CD4-positive, alpha-beta T cell treated with Interleukin-15 for 4 hours (primary cell): ENCODE measurements around the gene MPC1.
"Not testable (repeated sequence)": the region's sequence is repeated elsewhere in the genome, so short reads cannot be mapped to it uniquely, and the experiment has no call there.

ENCODE experiments used
- DNase-seq: peaks from one replicate; pipeline ENCODE4 v3.0.0-alpha.2; 2020; ENCODE audit warnings: low spot score

Gene MPC1

DNA sequence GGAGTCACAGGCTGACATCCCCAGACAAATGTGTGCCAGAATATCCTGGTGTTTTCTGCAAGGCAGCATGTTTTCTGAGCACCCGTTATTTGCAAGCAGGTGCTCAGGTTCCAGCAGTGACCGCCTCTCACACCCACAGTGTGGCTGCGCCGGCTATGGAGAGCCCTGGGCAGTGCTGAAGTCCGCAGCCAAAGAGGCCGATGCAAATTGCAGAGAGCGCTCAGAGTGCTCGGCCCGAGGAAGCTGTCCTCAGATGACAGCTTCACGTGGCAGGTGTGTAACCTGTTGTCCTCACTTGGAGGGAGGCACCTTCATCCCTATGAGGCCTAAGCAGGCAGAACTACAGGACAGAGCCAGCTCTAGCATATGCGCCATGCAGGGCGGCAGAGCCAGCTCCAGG, 23.5 kb upstream of the MPC1 start:
- no peak for DNase-seq

GRCh38 chr6:166405386-166405785, 22.6 kb upstream of the MPC1 start:
- DNase-seq: no peak

- DNase-seq: no peak
Measured at GRCh38 chr6:166402582-166403277, 20.0 kb upstream of the MPC1 start.

GRCh38 chr6:166400649-166401250, 18.0 kb upstream of the MPC1 start:
- DNase-seq: peak; percentile 63

DNA sequence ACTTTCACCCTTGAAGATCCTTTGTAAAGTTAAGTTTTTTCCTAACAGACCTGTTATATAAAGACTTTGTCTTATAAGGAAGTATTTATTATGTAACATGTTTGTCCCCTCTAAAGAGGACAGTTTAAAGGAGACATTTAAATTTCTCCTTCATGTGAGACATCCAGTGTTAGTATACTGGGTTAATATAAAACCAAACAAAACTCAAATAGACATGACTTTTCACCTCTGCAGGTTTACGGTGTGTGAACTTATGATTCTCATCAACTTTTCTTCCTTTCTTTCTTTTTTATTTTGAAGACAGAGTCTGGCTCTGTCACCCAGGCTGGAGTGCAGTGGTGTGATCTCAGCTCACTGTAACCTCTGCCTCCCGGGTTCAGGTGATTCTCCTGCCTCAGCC, 17.4 kb upstream of the MPC1 start:
- no peak for DNase-seq

DNA sequence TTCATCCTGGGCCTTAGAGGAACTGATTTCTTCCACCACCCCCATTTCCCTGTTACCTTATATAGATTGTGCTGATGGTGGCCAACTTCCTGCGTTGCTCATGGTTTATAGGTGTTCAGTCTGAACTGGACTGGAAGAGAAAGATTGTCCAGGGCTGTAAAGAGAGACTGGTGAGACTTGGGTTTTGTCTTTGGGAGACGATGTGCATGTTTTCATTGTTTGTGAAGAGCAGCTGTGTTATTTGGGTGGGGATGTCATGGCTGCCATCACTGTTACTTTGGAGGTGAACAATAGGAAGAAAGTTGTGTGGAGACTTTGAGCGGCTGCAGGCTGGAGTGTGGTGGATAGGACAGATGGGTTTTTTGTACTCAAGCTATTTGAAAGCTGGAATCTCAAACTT, 15.6 kb upstream of the MPC1 start:
- no peak for DNase-seq

GRCh38 chr6:166397849-166398248, 15.1 kb upstream of the MPC1 start:
- no peak for DNase-seq

DNA sequence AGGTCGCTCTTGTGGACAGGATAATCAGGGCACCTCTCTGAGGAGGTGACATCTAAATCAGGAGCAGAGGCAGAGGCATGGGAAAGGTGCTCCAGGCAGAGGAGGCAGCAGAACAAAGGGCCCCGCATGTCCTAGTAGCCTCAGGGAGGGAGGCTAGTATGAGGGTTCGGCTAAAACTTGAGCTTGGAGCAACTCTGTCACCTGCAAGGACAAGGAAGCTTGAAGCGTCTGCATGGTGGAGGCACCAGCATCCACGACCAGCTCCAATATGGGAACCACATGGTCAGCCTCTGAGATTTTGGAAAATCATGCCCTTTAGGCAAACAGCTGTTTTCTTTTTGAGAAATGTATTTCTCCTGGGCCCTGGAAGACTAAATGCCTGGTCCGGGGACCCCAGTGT, 13.0 kb upstream of the MPC1 start:
- DNase-seq: no peak

DNA sequence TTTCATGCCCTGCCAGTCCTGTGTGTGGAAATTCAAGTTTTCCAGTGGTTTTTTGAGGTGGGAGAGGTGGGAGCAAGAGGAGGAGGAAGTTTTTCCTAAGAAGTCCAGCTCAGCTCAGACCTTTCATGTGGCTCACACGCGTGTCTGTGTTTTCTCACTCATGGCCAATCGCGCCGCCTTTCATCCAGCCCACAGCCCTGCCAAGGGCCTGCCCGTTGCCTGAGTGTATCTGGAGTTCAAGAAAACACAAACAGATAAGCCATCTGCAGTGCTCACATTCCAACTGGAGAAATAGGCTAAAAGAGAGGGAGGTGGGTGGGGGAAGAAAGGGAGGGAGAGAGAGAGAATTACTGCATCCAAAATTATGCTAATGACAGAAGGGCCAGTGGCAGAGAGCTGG, 12.6 kb upstream of the MPC1 start:
- DNase-seq: no peak

- DNase-seq: no peak
Measured at GRCh38 chr6:166394036-166394892, 11.5 kb upstream of the MPC1 start.

- no peak for DNase-seq
Measured at GRCh38 chr6:166393535-166393823, 10.7 kb upstream of the MPC1 start.

DNA sequence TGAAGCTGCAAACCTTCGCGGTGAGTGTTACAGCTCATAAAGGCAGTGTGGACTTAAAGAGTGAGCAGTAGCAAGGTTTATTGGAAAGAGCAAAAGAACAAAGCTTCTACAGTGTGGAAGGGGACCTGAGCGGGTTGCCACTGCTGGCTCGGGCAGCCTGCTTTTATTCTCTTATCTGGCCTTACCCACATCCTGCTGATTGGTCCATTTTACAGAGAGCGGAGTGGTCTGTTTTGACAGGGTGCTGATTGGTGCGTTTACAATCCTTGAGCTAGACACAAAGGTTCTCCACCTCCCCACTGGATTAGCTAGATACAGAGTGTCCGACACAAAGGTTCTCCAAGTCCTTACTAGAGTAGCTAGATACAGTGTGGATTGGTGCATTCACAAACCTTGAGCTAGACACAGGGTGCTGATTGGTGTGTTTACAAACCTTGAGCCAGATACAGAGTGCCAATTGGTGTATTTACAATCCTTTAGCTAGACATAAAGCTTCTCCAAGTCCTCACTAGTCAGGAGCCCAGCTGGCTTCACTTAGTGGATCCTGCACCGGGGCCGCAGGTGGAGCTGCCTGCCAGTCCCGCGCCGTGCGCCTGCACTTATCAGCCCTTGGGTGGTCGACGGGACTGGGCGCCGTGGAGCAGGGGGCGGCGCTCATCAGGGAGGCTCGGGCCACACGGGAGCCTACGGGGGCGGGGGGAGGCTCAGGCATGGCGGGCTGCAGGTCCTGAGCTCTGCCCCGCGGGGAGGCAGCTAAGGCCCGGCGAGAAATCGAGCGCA, 10.2 kb upstream of the MPC1 start:
- DNase-seq: not testable (repeated sequence)

DNA sequence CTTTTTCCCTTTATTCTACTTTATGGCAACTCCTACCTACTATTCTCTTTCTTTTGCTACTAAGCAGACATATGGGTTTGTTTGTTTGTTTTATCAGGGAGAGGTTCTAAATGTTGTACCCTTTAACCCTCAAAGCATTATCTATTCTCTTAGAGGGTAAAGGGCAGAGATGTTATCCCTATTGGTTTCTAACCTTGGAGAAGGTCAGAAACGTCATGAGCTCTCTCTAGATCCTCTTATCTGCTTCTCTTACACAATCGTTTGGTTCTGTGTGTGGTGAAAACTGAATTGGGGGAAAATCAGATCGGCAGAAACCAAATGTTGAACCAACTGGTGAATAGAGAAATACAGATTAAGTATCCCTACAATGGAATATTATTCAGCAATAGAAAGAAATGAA, 6.4 kb upstream of the MPC1 start:
- DNase-seq: no peak

DNA sequence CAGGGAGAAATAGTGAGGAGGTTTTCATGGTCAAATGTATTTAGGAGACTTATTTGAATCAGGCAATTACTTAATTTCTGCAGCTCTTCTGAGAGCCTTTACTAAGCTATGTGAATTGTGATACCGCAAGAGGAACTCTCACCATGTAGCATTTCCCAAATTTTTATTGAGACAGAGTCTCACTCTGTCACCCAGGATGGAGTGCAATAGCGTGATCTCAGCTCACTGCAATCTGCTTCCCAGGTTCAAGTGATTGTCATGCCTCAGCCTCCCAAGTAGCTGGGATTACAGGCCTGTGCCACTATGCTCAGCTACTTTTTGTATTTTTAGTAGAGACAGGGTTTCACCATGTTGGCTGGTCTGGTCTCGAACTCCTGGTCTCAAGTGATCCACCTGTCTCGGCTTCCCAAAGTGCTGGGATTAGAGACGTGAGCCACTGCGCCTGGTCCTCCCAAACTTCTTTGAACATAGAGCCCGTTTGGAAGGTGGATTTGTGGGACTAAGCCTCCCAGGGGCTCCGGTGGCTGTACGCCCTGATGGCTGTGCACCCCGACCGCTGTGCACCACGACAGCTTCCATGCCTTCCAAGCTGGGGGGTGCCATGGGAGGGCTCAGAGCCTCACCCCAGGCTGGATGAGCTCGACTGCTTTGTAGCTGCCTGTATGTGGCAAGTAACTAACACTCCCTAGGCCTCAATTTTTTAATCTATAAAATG, 5.7 kb upstream of the MPC1 start:
- no peak for DNase-seq

DNA sequence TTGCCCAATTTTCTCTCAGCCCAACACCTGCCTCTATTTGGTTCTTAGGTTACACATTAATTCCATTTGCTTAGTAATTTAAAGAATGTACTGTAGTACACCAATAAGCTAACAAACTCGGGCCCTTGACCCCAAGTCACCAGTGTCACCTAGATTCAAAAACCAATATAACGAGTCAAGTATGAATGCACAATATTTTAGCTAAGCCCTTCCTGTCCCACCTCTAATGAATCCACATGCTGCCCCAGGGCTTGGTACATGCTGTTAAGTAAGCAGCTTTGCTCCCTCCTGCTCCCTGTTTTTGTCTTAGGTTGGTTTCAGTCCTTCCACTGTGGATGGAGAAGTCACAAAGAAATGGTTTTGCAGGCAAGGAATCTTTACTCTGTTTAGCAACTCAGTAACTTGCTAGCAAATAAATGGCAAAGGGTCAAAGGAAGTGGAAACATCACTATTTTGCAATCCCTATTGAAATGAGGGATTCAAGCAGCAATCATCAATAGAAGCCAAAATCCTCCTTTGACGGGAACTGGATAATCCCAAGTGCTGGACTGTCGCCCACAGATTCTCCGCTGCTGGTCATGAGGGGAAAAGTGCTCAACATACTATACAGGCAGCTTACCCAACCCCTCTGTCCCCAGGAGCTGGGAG, 5.0 kb upstream of the MPC1 start:
- DNase-seq: no peak

DNA sequence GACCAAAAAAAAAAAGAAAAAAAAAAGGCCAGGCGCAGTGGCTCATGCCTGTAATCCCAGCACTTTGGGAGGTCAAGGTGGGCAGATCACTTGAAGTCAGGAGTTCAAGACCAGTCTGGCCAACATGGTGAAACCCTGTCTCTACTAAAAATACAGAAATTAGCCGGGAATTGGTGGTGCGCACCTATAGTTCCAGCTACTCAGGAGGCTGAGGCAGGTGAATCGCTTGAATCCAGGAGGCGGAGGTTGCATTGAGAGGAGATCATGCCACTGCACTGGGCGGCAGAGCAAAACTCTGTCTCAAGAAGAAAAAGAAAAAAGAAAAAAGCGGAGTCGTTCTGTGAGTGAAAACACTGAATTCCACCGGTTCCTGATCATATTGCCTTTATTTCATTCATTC, 4.4 kb upstream of the MPC1 start:
- not testable (repeated sequence) for DNase-seq

DNA sequence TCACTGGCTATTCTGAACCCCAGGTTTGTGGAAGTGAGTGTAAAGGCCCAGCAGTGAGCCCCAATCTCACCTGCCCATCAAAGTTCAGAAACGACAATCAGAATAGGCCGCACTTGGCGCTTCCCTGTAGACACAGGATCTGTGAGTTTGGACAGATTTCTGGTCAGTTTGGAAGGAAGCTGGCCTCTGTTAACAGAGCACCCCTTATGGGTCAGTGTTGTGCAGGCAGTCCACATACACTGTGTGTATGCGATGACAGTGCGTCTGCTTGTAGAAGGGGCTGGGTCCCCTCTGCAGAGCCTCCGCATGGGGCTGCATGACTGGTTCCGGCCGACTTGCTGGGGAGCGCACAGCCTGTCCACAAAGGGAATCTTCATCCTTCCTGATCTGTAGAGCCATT, 3.4 kb upstream of the MPC1 start:
- no peak for DNase-seq

DNA sequence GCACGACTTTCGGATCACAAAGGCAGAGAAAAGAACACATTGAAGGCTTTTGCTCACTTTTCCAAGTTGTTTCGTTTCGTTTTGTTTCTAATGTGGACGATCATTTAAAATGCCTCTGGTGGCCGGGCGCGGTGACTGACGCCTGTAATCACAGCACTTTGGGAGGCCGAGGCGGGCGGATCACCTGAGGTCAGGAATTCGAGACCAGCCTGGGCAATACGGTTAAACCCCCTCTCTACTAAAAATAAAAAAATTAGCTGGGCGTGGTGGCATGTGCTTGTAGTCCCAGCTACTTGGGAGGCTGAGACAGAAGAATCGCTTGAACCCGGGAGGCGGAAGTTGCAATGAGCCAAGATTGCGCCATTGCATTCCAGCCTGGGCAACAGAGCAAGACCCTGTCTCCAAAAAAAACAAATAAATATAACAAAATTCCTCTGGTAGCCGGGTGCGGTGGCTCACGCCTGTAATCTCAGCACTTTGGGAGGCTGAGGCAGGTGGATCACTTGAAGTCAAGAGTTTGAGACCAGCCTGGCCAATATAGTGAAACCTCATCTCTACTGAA, 1.1 kb upstream of the MPC1 start:
- peak; percentile 18 for DNase-seq

DNA sequence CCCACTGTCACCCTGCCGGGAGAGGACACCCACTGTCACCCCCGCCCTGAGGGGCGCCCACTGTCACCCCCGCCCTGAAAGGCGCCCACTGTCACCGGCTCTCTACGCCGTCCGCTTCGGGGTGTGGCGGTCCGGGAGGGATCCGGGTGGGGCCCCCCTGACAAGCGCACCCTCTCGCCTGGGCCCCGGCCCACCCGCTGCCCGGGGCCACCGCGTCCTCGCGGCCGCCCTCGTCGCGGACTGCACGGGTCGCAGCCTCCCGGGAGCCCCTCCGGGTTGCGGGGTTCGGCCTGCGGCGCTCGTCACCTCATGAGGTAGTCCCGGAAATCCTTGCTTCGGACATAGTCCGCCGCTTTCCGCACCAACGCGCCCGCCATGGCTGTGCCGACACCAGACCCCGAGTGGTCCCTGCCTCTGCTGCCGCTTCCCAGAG, 224 bp downstream of the MPC1 start:
- DNase-seq: peak; percentile 3

DNA sequence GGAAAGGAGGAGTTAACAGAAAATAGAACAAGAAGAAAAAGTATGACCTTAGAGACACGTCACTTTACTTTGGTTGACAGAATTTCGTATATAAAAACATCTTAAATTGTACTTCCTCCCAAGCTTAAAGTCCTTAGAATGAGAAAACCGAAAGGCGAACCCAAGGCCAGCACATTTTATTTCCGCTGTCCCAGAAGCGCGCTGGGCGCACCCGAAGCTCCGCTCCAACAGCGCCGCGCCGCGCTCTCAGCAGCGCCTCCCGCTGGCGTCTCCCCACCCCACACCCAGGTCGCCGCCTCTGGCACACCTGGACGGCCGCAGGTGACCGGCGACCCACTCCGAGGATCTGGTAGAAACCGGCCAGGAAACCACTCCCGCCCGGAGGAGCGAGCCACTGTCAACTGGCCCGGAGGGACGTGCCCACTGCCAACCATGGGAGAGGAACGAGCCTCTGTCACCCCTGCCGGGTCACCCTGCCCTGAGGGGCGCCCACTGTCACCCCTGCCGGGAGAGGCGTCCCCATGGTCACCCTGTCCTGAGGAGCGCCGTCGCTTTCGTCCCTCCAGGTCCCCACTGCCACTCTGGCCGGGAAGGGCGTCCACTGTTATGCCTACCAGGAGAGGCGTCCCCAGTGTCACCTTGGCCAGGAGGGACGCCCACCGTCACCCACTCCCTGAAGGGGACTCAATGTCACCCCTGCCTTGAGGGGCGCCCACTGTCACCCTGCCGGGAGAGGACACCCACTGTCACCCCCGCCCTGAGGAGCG, 824 bp downstream of the MPC1 start:
- peak; percentile 60 for DNase-seq
